ENCODE results near the gene PATL1.

Gene PATL1

DNA sequence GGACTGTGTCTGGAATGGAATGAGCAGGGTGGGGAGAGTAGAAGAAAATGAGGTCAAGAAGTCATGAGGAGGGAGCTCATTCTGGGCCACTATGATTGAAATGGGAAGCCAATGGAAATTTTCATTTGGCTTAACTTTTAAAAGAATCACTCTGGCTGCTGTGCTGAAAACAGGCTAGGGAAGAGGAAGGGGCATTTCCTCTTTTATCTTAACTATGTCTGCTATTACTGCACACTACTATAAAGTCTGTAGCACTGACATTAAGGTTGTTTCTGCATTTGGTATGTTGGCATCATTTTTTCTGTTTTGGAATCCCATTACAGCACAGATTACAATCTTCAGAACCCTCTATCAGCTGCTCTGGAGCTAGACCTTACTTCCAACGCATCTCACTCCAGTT lies 8.2 kb downstream of the PATL1 start:
- no peak for TF ChIP-seq CTCF (IDR thresholded peaks at IDR 0.05; ENCODE audit: low read depth, low read length)
- in situ Hi-C loops (cut with HindIII; ENCODE audit: low sequenced_read_pairs): no loop called here
- no peak overlapping the region for H3K4me3 ChIP-seq (ENCODE audit: low read depth, low read length)
- no peak for DNase-seq (ENCODE audit: low read depth, low spot score)

- DNase-seq (ENCODE audit: low read depth, low spot score): no peak
- no peak overlapping the region for H3K4me3 ChIP-seq (ENCODE audit: low read depth, low read length)
- no peak for TF ChIP-seq CTCF (IDR thresholded peaks at IDR 0.05; ENCODE audit: low read depth, low read length)
- in situ Hi-C loops (cut with HindIII; ENCODE audit: low sequenced_read_pairs): no loop called here
These were observed 8.9 kb downstream of the PATL1 start for GRCh38 chr11:59659981-59660380.

- in situ Hi-C loops (cut with HindIII; ENCODE audit: low sequenced_read_pairs): no loop called here
- H3K4me3 ChIP-seq (ENCODE audit: low read depth, low read length): no peak overlapping the region
- DNase-seq (ENCODE audit: low read depth, low spot score): no peak
- TF ChIP-seq CTCF (IDR thresholded peaks at IDR 0.05; ENCODE audit: low read depth, low read length): no peak
These were observed 10.8 kb downstream of the PATL1 start for GRCh38 chr11:59658036-59658435.

DNA sequence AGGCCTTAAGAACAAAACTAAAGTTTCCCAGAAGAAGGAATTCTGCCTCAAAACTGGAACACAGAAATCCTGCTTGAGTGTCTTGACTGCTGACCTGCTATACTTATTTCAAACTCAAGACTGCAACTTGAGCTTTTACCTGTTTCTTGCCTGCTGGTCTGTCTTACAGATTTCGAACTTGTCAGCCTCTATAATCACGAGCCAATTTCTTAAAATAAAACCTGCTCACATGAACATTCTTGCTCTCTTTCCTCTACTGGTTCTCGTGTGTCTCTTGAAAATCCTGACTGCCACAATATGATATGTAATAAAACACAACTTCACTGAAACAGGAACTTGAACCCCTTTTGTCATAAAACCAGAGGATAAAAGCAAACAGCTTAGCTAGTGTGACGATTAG lies 13.9 kb downstream of the PATL1 start:
- no peak overlapping the region for H3K4me3 ChIP-seq (ENCODE audit: low read depth, low read length)
- no peak for DNase-seq (ENCODE audit: low read depth, low spot score)
- in situ Hi-C loops (cut with HindIII; ENCODE audit: low sequenced_read_pairs): no loop called here
- TF ChIP-seq CTCF (IDR thresholded peaks at IDR 0.05; ENCODE audit: low read depth, low read length): no peak

DNA sequence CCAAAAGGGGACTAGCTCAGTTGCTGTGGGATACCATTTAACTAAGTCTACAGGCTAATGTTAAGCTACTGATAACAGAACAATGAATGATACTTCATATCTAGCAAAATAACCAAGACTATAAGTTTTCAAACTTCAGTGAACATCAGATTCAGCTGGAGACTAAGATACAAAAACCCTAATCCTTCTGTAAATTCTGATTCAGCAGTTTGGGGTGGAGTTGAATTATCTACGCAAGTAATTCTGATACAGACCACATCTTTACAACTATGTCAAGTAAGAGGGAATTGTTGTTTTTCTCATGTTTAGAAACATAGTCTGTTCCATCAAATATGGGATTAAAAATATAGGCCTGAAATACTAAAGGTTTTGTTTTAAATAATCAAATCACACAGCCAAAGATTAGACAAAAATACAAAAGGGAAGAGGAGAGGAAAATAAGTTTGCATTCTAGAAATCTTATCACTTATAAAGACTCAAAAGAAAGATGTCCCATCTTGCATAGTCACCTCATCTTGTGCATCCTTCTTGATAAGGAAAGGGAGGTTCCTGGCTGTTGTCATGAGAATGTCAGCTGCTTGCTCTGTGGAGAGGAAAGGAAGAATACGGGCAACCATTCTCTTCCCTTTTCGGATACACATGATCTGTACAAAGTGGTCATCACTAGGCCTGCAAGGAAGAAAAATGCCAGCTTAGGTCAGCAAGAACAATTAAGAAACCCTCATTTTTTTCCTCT lies 21.4 kb downstream of the PATL1 start:
- in situ Hi-C loops (cut with HindIII; ENCODE audit: low sequenced_read_pairs): no loop called here
- no peak for DNase-seq (ENCODE audit: low read depth, low spot score)
- H3K4me3 ChIP-seq (ENCODE audit: low read depth, low read length): no peak overlapping the region
- TF ChIP-seq CTCF (IDR thresholded peaks at IDR 0.05; ENCODE audit: low read depth, low read length): no peak

GRCh38 chr11:59644528-59644927 lies 24.3 kb downstream of the PATL1 start:
- DNase-seq (ENCODE audit: low read depth, low spot score): no peak
- in situ Hi-C loops (cut with HindIII; ENCODE audit: low sequenced_read_pairs): no loop called here
- no peak overlapping the region for H3K4me3 ChIP-seq (ENCODE audit: low read depth, low read length)
- TF ChIP-seq CTCF (IDR thresholded peaks at IDR 0.05; ENCODE audit: low read depth, low read length): no peak

Measured in astrocyte of the spinal cord (primary cell).